CD14-positive monocyte (primary cell): Measurements from ENCODE around the gene RASSF5. TPM values are rescaled to one million over a fixed set of nuclear protein-coding genes. Genes with fewer than 3 reads are reported as not detected.
A peak's percentile ranks its signal among the peaks of the same experiment; 100 is the strongest.

ENCODE experiments used
- DNase-seq, 3 donors: peaks; one replicate each; pipeline ENCODE4 v3.0.0-alpha.2; 2011 to 2022
- H2AFZ ChIP-seq: 2 replicates; pipeline ENCODE4 v1.6.0; 2012; ENCODE audit warnings: mild to moderate bottlenecking, low read depth, low read length, inconsistent platforms; ENCODE audit not compliant: insufficient read depth, poor library complexity, severe bottlenecking
- H3K27ac ChIP-seq, 2 donors: 1 replicate in 1 of 2; 2 replicates in 1 of 2; pipeline ENCODE4 v1.5.1; 2012 to 2013; ENCODE audit warnings: low read length in 2 of 2, control low read depth in 1 of 2, inconsistent platforms in 1 of 2, low read depth in 1 of 2, mild to moderate bottlenecking in 1 of 2
- H3K27me3 ChIP-seq, 2 donors: one replicate each; pipeline versions ENCODE4 v1.6.0 to v1.6.1; 2011 to 2013; ENCODE audit warnings: low read length in 2 of 2; ENCODE audit not compliant: control insufficient read depth in 2 of 2, insufficient read depth in 2 of 2
- H3K36me3 ChIP-seq, 2 donors: replicated peaks in 1 of 2; 1 replicate in 1 of 2; 2 replicates in 1 of 2; pipeline versions ENCODE4 v1.5.1 to v1.6.1; 2012 to 2013; ENCODE audit warnings: low read length in 2 of 2, control low read depth in 1 of 2, inconsistent platforms in 1 of 2, mild to moderate bottlenecking in 1 of 2; ENCODE audit not compliant: insufficient read depth in 2 of 2, control insufficient read depth in 1 of 2
- H3K4me1 ChIP-seq, 2 donors: 1 replicate in 1 of 2; 2 replicates in 1 of 2; pipeline versions ENCODE4 v1.5.1 to v1.6.1; 2012 to 2013; ENCODE audit warnings: low read length in 2 of 2, control low read depth in 1 of 2, inconsistent platforms in 1 of 2, mild to moderate bottlenecking in 1 of 2, moderate library complexity in 1 of 2; ENCODE audit not compliant: insufficient read depth in 2 of 2, control insufficient read depth in 1 of 2
- H3K4me2 ChIP-seq: replicated peaks from 2 replicates; pipeline ENCODE3; 2012; ENCODE audit warnings: low read length, moderate library complexity, mild to moderate bottlenecking; ENCODE audit not compliant: poor library complexity, severe bottlenecking; ENCODE audit errors: extremely low read depth
- H3K4me3 ChIP-seq, 3 experiments: fragments of 200-600 bp in 1 of 3; sonication (generic) in 1 of 3; replicated peaks in 1 of 3; 1 replicate in 2 of 3; 2 replicates in 1 of 3; pipeline ENCODE4 v1.5.1; 2011 to 2013; ENCODE audit warnings: low read length in 3 of 3, mild to moderate bottlenecking in 3 of 3, control low read depth in 2 of 3, low read depth in 2 of 3, inconsistent platforms in 1 of 3, moderate library complexity in 1 of 3
- H3K79me2 ChIP-seq: 2 replicates; pipeline ENCODE4 v1.6.0; 2012; ENCODE audit warnings: mild to moderate bottlenecking, control low read depth, inconsistent platforms, low read length, moderate library complexity; ENCODE audit not compliant: insufficient read depth
- H3K9ac ChIP-seq: 2 replicates; pipeline ENCODE4 v1.6.0; 2017; ENCODE audit warnings: low read length, mild to moderate bottlenecking; ENCODE audit not compliant: insufficient read depth, poor library complexity, severe bottlenecking
- H3K9me3 ChIP-seq, 2 donors: replicated peaks in 1 of 2; 1 replicate in 1 of 2; 2 replicates in 1 of 2; pipeline versions ENCODE4 v1.5.1 to v1.6.1; 2012 to 2013; ENCODE audit warnings: low read length in 2 of 2, control low read depth in 1 of 2; ENCODE audit not compliant: control insufficient read depth in 1 of 2, insufficient read depth in 1 of 2
- H4K20me1 ChIP-seq: 2 replicates; pipeline ENCODE4 v1.6.0; 2012; ENCODE audit warnings: mild to moderate bottlenecking, low read length, control low read depth, moderate library complexity; ENCODE audit not compliant: insufficient read depth
- H3K27ac Mint-ChIP-seq, 7 donors: one replicate each; pipeline ENCODE4 v1.8.0; 2020; ENCODE audit warnings: mild to moderate bottlenecking in 7 of 7, mixed read lengths in 7 of 7, moderate library complexity in 6 of 7, inconsistent platforms in 2 of 7
- H3K27me3 Mint-ChIP-seq, 3 donors: one replicate each; pipeline ENCODE4 v1.8.0; 2021 to 2022; ENCODE audit warnings: low read depth in 3 of 3, mild to moderate bottlenecking in 3 of 3, mixed read lengths in 3 of 3, moderate library complexity in 3 of 3, inconsistent platforms in 1 of 3
- H3K36me3 Mint-ChIP-seq, 2 donors: one replicate each; pipeline ENCODE4 v1.8.0; 2020; ENCODE audit warnings: mixed read lengths in 2 of 2, inconsistent platforms in 1 of 2, mild to moderate bottlenecking in 1 of 2
- H3K4me1 Mint-ChIP-seq: one replicate; pipeline ENCODE4 v1.8.0; 2020; ENCODE audit warnings: mild to moderate bottlenecking, mixed read lengths
- H3K4me3 Mint-ChIP-seq, 2 donors: one replicate each; pipeline ENCODE4 v1.8.0; 2020; ENCODE audit warnings: mild to moderate bottlenecking in 2 of 2, mixed read lengths in 2 of 2, moderate library complexity in 1 of 2
- H3K9me3 Mint-ChIP-seq, 7 donors: one replicate each; pipeline ENCODE4 v1.8.0; 2020 to 2022; ENCODE audit warnings: mixed read lengths in 7 of 7, mild to moderate bottlenecking in 6 of 7, moderate library complexity in 6 of 7, inconsistent platforms in 2 of 7
- WGBS: methylation state at CpG from one replicate; pipeline ENCODE4 v1.1.5; 2013; ENCODE audit warnings: missing lambda C conversion rate; ENCODE audit not compliant: insufficient coverage; 5-methylcytosine and 5-hydroxymethylcytosine counted together
- intact Hi-C, 2 donors: fragments of 100-400 bp; cut with micrococcal nuclease; formaldehyde crosslinking; loops; one replicate each; pipeline versions ENCODE4 v1.15.0 to v1.15.1; 2023
- polyA plus RNA-seq, 3 donors: library from polyadenylated mRNA; depleted of rRNA in 1 of 3; unstranded in 2 of 3; stranded (reverse) in 1 of 3; fragments of 300-500 nt in 2 of 3; fragments of >200 nt in 1 of 3; fragmentation: Illumina TruSeq in 2 of 3; gene quantifications; 1 replicate in 2 of 3; 2 replicates in 1 of 3; pipeline ENCODE4 v1.2.3, GENCODE V29; 2012 to 2021
- TF ChIP-seq, protein P1 (sequence below): fragments of 200-600 bp; IDR thresholded peaks from one replicate; pipeline ENCODE4 v1.8.0; 2022; ENCODE audit warnings: antibody characterized with exemption, mild to moderate bottlenecking

RASSF5 gene
- polyA plus RNA-seq, 3 donors = 81.6 to 129 (median 127) TPM

DNA sequence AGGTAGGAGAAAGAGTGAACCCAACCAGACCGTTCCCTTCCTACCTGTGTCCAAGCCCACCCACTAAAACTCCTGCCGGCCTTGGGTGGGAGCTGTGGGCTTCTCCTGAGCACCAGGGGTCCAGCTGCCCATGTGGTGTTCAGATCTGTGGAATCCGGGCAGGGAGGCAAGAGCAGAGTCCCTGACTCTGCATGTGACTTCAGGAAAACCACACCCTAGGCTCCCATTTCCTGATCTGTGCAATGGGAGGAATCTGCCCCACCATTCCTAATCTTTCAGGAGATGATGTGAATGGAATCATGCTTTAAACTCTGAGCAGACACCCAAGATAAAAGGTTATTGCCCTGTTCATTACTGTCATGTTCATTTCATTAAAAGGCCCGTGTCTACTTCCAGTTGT, 77.4 kb downstream of the RASSF5 start:
- Histone ChIP-seq H3K36me3 (peaks cover 67 to 75% of the 10 kb centered on the region in 2 donors), H3K27ac (peak overlapping the region in 1 of 2 donors; percentile 13), H3K4me2 (no peak overlapping the region), H3K9me3 (no peaks in the 10 kb centered on the region), H3K9ac (no peak overlapping the region), H3K4me1 (peaks cover 40 to 44% of the 10 kb centered on the region in 2 donors), H4K20me1 (peaks cover 65% of the 10 kb centered on the region), H3K27me3 (no peaks in the 10 kb centered on the region), H3K79me2 (peaks cover 47% of the 10 kb centered on the region), H2AFZ (no peak overlapping the region), H3K4me3 (no peak overlapping the region)
- intact Hi-C loops = loop anchor here (5.0 kb wide), 2 partner anchors 92 to 107 kb away; no protein-coding TSS in a partner anchor
- WGBS = 100% methylated on average over 2 of the region's 4 CpGs
- TF ChIP-seq, protein P1, sequence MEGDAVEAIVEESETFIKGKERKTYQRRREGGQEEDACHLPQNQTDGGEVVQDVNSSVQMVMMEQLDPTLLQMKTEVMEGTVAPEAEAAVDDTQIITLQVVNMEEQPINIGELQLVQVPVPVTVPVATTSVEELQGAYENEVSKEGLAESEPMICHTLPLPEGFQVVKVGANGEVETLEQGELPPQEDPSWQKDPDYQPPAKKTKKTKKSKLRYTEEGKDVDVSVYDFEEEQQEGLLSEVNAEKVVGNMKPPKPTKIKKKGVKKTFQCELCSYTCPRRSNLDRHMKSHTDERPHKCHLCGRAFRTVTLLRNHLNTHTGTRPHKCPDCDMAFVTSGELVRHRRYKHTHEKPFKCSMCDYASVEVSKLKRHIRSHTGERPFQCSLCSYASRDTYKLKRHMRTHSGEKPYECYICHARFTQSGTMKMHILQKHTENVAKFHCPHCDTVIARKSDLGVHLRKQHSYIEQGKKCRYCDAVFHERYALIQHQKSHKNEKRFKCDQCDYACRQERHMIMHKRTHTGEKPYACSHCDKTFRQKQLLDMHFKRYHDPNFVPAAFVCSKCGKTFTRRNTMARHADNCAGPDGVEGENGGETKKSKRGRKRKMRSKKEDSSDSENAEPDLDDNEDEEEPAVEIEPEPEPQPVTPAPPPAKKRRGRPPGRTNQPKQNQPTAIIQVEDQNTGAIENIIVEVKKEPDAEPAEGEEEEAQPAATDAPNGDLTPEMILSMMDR = no peak
- Mint-ChIP-seq H3K4me3 (no peak overlapping the region), H3K4me1 (peaks cover 41% of the 10 kb centered on the region), H3K36me3 (peaks cover 87 to 95% of the 10 kb centered on the region in 2 donors), H3K9me3 (peaks cover 0 to 2% (median 0%) of the 10 kb centered on the region in 7 donors), H3K27ac (peak overlapping the region in 3 of 7 donors; percentile 42 to 63 (median 46)), H3K27me3 (no peaks in the 10 kb centered on the region)
- DNase-seq = no peak

DNA sequence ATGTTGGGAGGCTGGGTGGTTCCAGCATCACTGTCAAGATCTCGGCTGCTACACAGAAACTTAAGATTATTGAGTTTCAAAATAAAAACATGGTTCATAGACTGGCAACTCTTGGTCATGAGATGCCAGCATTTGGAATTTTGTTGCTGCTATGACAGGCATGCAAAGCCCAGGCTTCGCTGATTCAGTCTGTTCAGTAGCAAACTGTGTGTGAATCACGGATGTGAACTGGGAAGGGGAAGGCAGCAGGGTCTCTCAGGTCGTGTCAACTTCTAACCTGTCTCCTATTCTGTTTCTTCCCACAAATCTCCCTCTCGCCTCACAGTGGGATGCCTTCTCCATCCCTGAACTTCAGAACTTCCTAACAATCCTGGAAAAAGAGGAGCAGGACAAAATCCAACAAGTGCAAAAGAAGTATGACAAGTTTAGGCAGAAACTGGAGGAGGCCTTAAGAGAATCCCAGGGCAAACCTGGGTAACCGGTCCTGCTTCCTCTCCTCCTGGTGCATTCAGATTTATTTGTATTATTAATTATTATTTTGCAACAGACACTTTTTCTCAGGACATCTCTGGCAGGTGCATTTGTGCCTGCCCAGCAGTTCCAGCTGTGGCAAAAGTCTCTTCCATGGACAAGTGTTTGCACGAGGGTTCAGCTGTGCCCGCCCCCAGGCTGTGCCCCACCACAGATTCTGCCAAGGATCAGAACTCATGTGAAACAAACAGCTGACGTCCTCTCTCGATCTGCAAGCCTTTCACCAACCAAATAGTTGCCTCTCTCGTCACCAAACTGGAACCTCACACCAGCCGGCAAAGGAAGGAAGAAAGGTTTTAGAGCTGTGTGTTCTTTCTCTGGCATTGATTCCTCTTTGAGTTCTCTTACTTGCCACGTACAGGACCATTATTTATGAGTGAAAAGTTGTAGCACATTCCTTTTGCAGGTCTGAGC, 79.4 kb downstream of the RASSF5 start:
- Histone ChIP-seq H3K27me3 (no peaks in the 10 kb centered on the region), H3K36me3 (peaks cover 80 to 93% of the 10 kb centered on the region in 2 donors), H3K27ac (no peak overlapping the region), H3K4me1 (peaks cover 19 to 23% of the 10 kb centered on the region in 2 donors), H3K4me3 (no peak overlapping the region), H3K9me3 (no peaks in the 10 kb centered on the region), H2AFZ (no peak overlapping the region), H4K20me1 (peaks cover 84% of the 10 kb centered on the region), H3K79me2 (peaks cover 30% of the 10 kb centered on the region), H3K4me2 (no peak overlapping the region), H3K9ac (no peak overlapping the region)
- no peak for DNase-seq
- no peak overlapping the region for H3K4me3 Mint-ChIP-seq
- intact Hi-C loops = loop anchor here in 1 of 2 donors (5.0 kb wide), 1 partner anchor 109 kb away; no protein-coding TSS in a partner anchor
- no peaks in the 10 kb centered on the region for H3K27me3 Mint-ChIP-seq
- WGBS = 85% methylated on average over 3 of the region's 13 CpGs
- H3K9me3 Mint-ChIP-seq = peaks cover 0 to 2% (median 0%) of the 10 kb centered on the region in 7 donors
- H3K27ac Mint-ChIP-seq = peak overlapping the region in 3 of 7 donors; percentile 15 to 37 (median 15)
- TF ChIP-seq, protein P1 = no peak
- H3K4me1 Mint-ChIP-seq = peaks cover 23% of the 10 kb centered on the region
- H3K36me3 Mint-ChIP-seq = peaks cover 76 to 84% of the 10 kb centered on the region in 2 donors
